Sigmoid colon (tissue), 7 donors: ENCODE data around the gene TPSD1. TPM values are rescaled to one million over a fixed set of nuclear protein-coding genes. Genes with fewer than 3 reads are reported as not detected.

Source experiments
- DNase-seq: peaks from one replicate; pipeline ENCODE4 v3.0.0-alpha.2; 2019
- H3K27ac ChIP-seq, 4 donors: fragments of 200-600 bp; sonication (generic); one replicate each; pipeline ENCODE4 v1.5.1; 2016 to 2019; ENCODE audit warnings: mild to moderate bottlenecking in 1 of 4
- H3K27me3 ChIP-seq, 3 donors: fragments of 200-600 bp; sonication (generic); one replicate each; pipeline ENCODE4 v1.5.1; 2019; ENCODE audit warnings: mild to moderate bottlenecking in 1 of 3
- H3K36me3 ChIP-seq, 4 donors: fragments of 200-600 bp; sonication (generic); one replicate each; pipeline ENCODE4 v1.5.1; 2016 to 2019
- H3K4me1 ChIP-seq, 4 donors: fragments of 200-600 bp; sonication (generic); one replicate each; pipeline ENCODE4 v1.5.1; 2017 to 2019
- H3K4me3 ChIP-seq, 4 donors: fragments of 200-600 bp; sonication (generic); one replicate each; pipeline ENCODE4 v1.5.1; 2017 to 2019; ENCODE audit warnings: mild to moderate bottlenecking in 2 of 4, moderate library complexity in 1 of 4
- H3K9me3 ChIP-seq, 4 donors: fragments of 200-600 bp in 3 of 4; sonication (generic) in 3 of 4; one replicate each; pipeline versions ENCODE4 v1.5.1 to v1.6.1; 2013 to 2019
- EP300 ChIP-seq, 4 donors: sonication (generic); formaldehyde crosslinking; IDR thresholded peaks; one replicate each; pipeline ENCODE4 v1.6.1; 2017; ENCODE audit warnings: antibody characterized with exemption in 4 of 4
- POLR2A ChIP-seq, 2 donors: fragments of 450-650 bp; IDR thresholded peaks; one replicate each; pipeline ENCODE4 v1.6.1; 2016; ENCODE audit warnings: antibody characterized with exemption in 2 of 2, mild to moderate bottlenecking in 2 of 2, moderate library complexity in 2 of 2
- POLR2AphosphoS5 ChIP-seq, 4 donors: sonication (generic); formaldehyde crosslinking; IDR thresholded peaks; one replicate each; pipeline ENCODE4 v1.6.1; 2017; ENCODE audit warnings: antibody characterized with exemption in 4 of 4
- WGBS, 2 donors: extraction: QIAGEN DNeasy Blood & Tissue Kit; methylation state at CpG; one replicate each; pipeline ENCODE4 v1.1.7; 2013; 5-methylcytosine and 5-hydroxymethylcytosine counted together
- intact Hi-C: fragments of 100-400 bp; cut with DNase I; formaldehyde crosslinking; loops from one replicate; pipeline ENCODE4 v1.15.1; 2023
- polyA plus RNA-seq, 3 donors: library from polyadenylated mRNA; stranded (reverse); fragments of 200-250 nt; gene quantifications; one replicate each; pipeline ENCODE4 v1.2.3, GENCODE V29; 2013
- total RNA-seq, 4 donors: library from RNA; depleted of rRNA; stranded (reverse); fragments of >200 nt; gene quantifications; one replicate each; pipeline ENCODE4 v1.1.0, GENCODE V29; 2016
- TF ChIP-seq, protein P1 (sequence below), 4 experiments: fragments of 450-650 bp in 3 of 4; fragments of 200-600 bp in 1 of 4; IDR thresholded peaks; one replicate each; pipeline ENCODE4 v1.5.1; 2016 to 2019; ENCODE audit warnings: antibody characterized with exemption in 4 of 4, mild to moderate bottlenecking in 3 of 4, moderate library complexity in 2 of 4
- donor health status: healthy with polysubstance abuse.
- donor health status: Bipolar disorder and iron deficiency.
- donor health status: healthy.

The TPSD1 gene
- total and polyA plus RNA-seq, 7 donors = 0.71 to 5.3 (median 1.2) TPM; not detected in 4

GRCh38 chr16:1262846-1263221 is 7.0 kb downstream of the TPSD1 start:
- H3K27me3 ChIP-seq = peaks cover 12 to 65% (median 41%) of the 10 kb centered on the region in 3 donors
- no peak for TF ChIP-seq EP300 (IDR thresholded peaks at IDR 0.05)
- TF ChIP-seq, protein P1, sequence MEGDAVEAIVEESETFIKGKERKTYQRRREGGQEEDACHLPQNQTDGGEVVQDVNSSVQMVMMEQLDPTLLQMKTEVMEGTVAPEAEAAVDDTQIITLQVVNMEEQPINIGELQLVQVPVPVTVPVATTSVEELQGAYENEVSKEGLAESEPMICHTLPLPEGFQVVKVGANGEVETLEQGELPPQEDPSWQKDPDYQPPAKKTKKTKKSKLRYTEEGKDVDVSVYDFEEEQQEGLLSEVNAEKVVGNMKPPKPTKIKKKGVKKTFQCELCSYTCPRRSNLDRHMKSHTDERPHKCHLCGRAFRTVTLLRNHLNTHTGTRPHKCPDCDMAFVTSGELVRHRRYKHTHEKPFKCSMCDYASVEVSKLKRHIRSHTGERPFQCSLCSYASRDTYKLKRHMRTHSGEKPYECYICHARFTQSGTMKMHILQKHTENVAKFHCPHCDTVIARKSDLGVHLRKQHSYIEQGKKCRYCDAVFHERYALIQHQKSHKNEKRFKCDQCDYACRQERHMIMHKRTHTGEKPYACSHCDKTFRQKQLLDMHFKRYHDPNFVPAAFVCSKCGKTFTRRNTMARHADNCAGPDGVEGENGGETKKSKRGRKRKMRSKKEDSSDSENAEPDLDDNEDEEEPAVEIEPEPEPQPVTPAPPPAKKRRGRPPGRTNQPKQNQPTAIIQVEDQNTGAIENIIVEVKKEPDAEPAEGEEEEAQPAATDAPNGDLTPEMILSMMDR (IDR thresholded peaks at IDR 0.05) = no peak
- no peak for TF ChIP-seq POLR2AphosphoS5 (IDR thresholded peaks at IDR 0.05)
- no peak for TF ChIP-seq POLR2A (IDR thresholded peaks at IDR 0.05)

DNA sequence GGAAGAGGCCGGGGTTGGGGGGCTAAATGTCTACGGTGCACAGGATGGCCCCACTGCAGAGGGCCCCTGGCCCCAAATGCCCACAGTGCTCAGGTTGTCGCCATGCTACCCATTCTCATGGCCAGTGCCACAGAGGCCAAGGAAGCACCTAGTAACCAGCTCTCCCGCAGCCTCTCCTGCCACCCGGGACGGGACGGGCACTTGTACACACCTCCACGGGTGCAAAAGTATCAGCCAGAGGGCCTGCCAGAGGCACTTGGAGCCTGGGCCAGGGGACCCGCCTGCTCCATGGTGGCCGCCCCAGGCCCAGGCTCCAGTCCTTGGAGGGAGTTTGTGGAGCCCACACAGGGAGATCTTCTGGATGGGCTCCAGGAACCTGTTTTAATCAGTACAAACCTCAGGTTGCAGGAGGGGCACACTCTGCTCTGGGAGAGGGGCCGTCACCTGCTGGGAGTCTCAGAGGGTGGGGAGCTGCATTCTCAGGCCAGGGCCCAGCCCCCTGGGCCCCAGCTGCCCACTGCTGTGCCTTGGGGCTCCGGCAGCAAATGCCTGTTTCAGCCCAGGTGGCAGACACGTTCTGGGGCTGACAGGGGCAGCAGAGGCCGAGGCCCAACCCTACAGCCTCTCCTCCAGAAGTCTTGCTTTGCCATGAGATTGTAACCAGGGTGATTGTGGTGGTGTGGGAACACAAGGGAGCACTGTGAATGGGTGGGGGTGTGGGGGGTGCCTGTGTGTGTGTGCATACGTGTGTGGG is 7.9 kb downstream of the TPSD1 start:
- DNase-seq = no peak
- Histone ChIP-seq H3K4me1 (peaks cover 0 to 3% (median 0%) of the 10 kb centered on the region in 4 donors), H3K9me3 (no peaks in the 10 kb centered on the region), H3K27ac (no peak overlapping the region), H3K36me3 (no peaks in the 10 kb centered on the region), H3K27me3 (peaks cover 11 to 59% (median 39%) of the 10 kb centered on the region in 3 donors), H3K4me3 (no peak overlapping the region)
- whole genome bisulfite sequencing, 2 donors = 73 to 81% methylated on average over 15 of the region's 15 CpGs
- TF ChIP-seq POLR2A (IDR thresholded peaks at IDR 0.05) (no peak), EP300 (IDR thresholded peaks at IDR 0.05) (no peak), POLR2AphosphoS5 (IDR thresholded peaks at IDR 0.05) (no peak)
- TF ChIP-seq, protein P1 (IDR thresholded peaks at IDR 0.05) = no peak
- intact Hi-C loops = no loop called here

More at GRCh38 chr16:1262846-1263221, 7.0 kb downstream of the TPSD1 start:
- Histone ChIP-seq H3K9me3 (no peaks in the 10 kb centered on the region), H3K4me3 (no peak overlapping the region), H3K36me3 (no peaks in the 10 kb centered on the region), H3K4me1 (peaks cover 0 to 3% (median 0%) of the 10 kb centered on the region in 4 donors), H3K27ac (no peak overlapping the region)
- intact Hi-C loops = no loop called here
- WGBS, 2 donors = 80 to 85% methylated on average over 9 of the region's 9 CpGs
- DNase-seq = no peak

GRCh38 chr16:1264345-1265089 is 8.6 kb downstream of the TPSD1 start:
- TF ChIP-seq, protein P1 (IDR thresholded peaks at IDR 0.05) = no peak
- TF ChIP-seq POLR2A (IDR thresholded peaks at IDR 0.05) = no peak
- no peak for TF ChIP-seq EP300 (IDR thresholded peaks at IDR 0.05)
- TF ChIP-seq POLR2AphosphoS5 (IDR thresholded peaks at IDR 0.05) = no peak
- Histone ChIP-seq H3K27me3 (peaks cover 4 to 52% (median 31%) of the 10 kb centered on the region in 3 donors), H3K36me3 (no peaks in the 10 kb centered on the region), H3K27ac (no peak overlapping the region), H3K4me1 (no peaks in the 10 kb centered on the region), H3K4me3 (no peak overlapping the region), H3K9me3 (no peaks in the 10 kb centered on the region)
- 96 to 97% methylated on average over 16 of the region's 16 CpGs for WGBS, 2 donors
- DNase-seq = no peak
- intact Hi-C loops = no loop called here

- 80 to 87% methylated on average over 13 of the region's 13 CpGs for WGBS, 2 donors
Observed at GRCh38 chr16:1265090-1265630, 9.3 kb downstream of the TPSD1 start.

More at GRCh38 chr16:1265090-1265630, 9.3 kb downstream of the TPSD1 start:
- H3K27ac ChIP-seq = no peak overlapping the region
- no peak for DNase-seq
- intact Hi-C loops = no loop called here
- no peaks in the 10 kb centered on the region for H3K9me3 ChIP-seq
- no peaks in the 10 kb centered on the region for H3K4me1 ChIP-seq
- TF ChIP-seq POLR2A (IDR thresholded peaks at IDR 0.05) (no peak), EP300 (IDR thresholded peaks at IDR 0.05) (no peak), POLR2AphosphoS5 (IDR thresholded peaks at IDR 0.05) (no peak)
- TF ChIP-seq, protein P1 (IDR thresholded peaks at IDR 0.05) = no peak
- H3K36me3 ChIP-seq = no peaks in the 10 kb centered on the region
- H3K4me3 ChIP-seq = no peak overlapping the region
- H3K27me3 ChIP-seq = peaks cover 3 to 45% (median 25%) of the 10 kb centered on the region in 3 donors
